Left hindlimb (tissue), 1 donor: Measurements from ENCODE around the gene SLC22A12.
"Not testable (repeated sequence)": the region's sequence is repeated elsewhere in the genome, so short reads cannot be mapped to it uniquely, and the experiment has no call there.

Experiments used
- DNase-seq: peaks from one replicate; pipeline ENCODE4 v3.0.0-alpha.2; 2018

Gene SLC22A12

GRCh38 chr11:64590763-64591221, at the start of gene SLC22A12:
TSS of gene SLC22A12 (plus strand) at chr11:64591220. CDS start at chr11:64591557, 337 bp downstream.
- DNase-seq = peak; percentile 3

GRCh38 chr11:64542172-64543125, 48.6 kb upstream of the SLC22A12 start:
- no peak for DNase-seq

GRCh38 chr11:64543818-64544217, 47.2 kb upstream of the SLC22A12 start:
- no peak for DNase-seq

DNA sequence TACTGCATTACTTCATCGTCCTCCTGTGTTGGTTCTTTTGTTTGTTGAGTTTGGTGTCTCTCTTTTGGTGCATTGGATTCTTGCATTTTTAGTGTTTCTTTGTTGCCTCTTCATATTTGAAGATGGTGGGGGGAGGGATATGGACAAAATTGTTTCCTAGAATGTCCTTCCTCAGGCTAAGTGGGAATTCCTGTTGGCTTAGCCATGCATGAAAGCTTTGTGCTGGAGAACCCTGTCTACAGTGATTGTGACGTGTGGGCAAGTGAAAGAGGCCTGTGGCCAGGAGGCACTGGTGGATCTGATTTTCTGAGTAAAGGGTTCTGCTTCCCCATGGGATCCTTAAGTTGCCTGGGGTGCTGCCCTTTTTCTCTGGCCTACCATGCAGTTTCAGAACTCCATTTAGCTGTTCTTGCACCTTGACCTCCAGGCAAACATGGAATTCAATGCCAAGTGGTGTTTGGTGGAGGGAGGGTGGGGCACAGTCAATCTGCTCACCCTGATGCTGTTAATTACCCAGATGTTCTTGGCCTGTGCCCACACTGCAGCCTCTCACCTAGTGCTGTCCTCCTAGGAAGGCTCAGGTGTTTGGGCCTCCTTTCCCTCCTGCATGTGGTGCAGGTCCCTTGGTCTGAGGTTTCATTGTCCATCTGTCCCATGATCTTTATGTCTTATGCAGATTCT, 46.3 kb upstream of the SLC22A12 start:
- no peak for DNase-seq

GRCh38 chr11:64545619-64546018, 45.4 kb upstream of the SLC22A12 start:
- no peak for DNase-seq

- DNase-seq = no peak
Measured at GRCh38 chr11:64546176-64546575, 44.8 kb upstream of the SLC22A12 start.

DNA sequence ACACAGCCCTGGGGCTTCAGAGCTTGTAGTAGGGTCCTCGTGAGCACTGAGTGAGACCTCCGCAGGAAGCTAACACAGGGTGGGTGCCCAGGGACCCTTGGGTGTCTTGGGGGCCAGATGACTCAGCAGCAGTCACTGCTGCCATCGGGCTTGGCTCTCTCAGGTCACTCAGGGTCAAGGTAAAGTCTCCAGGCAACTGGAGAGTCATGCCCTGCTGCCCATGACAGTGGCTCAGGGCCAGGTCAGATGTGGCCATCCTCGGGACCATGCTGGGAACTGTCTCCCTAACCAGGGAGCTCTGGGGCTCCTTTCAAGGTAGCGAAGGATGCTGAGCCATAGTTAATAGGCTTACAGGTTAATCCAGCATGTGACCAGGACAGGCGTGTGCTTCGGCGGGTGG, 44.4 kb upstream of the SLC22A12 start:
- DNase-seq = no peak

- no peak for DNase-seq
Measured at GRCh38 chr11:64549969-64550368, 41.1 kb upstream of the SLC22A12 start.

DNA sequence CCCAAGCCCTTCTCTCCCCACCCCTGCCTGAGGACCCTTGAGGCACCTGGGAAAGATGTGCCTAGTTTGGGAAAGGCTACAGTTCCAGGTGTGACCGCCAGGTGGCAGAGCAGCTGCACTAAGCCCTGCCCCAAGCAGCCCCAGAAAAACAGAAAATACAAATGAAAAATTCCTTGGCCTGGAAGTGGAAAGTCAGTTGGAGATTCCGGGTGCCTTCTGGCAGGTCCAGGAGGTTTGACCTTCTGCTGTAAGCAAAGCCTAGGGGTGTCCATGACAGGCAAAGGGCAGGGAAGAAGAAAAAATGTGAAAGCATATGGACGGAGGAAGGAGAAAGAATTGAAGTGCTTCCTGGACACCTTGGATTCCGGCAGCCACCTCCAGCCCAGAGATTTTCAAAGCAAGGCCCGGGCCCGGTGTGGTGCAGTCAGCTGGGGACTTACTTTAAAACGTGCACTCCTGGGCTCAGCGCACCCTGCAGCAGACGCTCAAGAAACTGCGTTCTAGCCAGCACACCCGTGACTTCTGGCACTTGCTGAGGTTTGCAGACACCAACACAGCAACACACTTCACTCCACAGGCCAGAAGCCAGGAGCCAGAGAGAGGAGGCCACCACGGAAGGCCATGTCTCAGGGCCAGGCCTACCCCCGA, 37.3 kb upstream of the SLC22A12 start:
- peak; percentile 76 for DNase-seq

- DNase-seq = no peak
Measured at GRCh38 chr11:64556044-64556720, 34.8 kb upstream of the SLC22A12 start.

GRCh38 chr11:64556721-64557250, 34.2 kb upstream of the SLC22A12 start:
- DNase-seq = no peak

- DNase-seq = no peak
Measured at GRCh38 chr11:64558065-64558745, 32.8 kb upstream of the SLC22A12 start.

- DNase-seq = no peak
Measured at GRCh38 chr11:64558869-64559268, 32.2 kb upstream of the SLC22A12 start.

GRCh38 chr11:64559351-64560138, 31.5 kb upstream of the SLC22A12 start:
- no peak for DNase-seq

- no peak for DNase-seq
Measured at GRCh38 chr11:64560139-64560771, 30.8 kb upstream of the SLC22A12 start.

GRCh38 chr11:64560941-64561340, 30.1 kb upstream of the SLC22A12 start:
- DNase-seq = no peak

GRCh38 chr11:64561429-64561828, 29.6 kb upstream of the SLC22A12 start:
- not testable (repeated sequence) for DNase-seq

GRCh38 chr11:64561984-64562722, 28.9 kb upstream of the SLC22A12 start:
- DNase-seq = no peak

DNA sequence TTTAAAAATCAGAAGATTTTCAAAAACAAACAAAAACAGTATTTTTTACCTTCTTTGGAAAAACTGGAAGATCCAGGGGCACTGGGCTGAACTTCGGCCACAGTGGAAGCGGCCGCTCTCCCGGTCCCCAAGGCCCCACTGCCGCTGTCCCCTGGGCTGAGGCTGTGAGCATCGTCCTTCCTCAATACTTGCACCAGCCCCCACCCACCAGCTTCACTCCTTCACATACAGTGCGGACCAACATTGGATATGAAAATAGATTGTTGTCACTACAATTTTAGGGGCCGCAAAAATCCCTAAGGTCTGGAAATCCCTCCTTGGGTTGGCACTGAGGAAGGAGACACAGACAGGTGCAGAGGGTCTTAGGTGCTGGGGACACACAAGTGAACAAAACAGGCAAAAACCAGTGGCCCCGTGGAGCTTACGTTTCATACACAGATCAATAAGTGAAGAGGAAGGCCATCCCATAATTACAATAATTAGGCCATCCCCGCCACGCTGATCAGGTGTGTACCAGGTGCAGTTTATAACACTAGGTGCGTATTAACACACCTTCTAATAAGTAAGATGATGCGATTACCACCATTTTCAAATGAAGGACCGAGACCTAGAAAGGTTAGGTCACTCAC, 28.2 kb upstream of the SLC22A12 start:
- no peak for DNase-seq
